Measurements from ENCODE around the gene KAZN.

- TF ChIP-seq FOXJ3 (CRISPR knock-in tag; IDR thresholded peaks at IDR 0.05) (no peak), CHD2 (IDR thresholded peaks at IDR 0.05; ENCODE audit: low read length, partially characterized antibody) (no peak)
Measured at GRCh38 chr1:14926229-14926628, 327.7 kb downstream of the KAZN start.
